H1 (cell line): ENCODE results near the gene CRISPLD2. TPM values are rescaled to one million over a fixed set of nuclear protein-coding genes. Genes with fewer than 3 reads are reported as not detected.

Source experiments
- ASH2L ChIP-seq: fragments of 200-600, 300-600 bp; sonication (generic); IDR thresholded peaks from one replicate; pipeline ENCODE4 v1.7.1; 2017; ENCODE audit warnings: low read length
- CTCF ChIP-seq, 3 experiments: IDR thresholded peaks; 1 replicate in 2 of 3; 2 replicates in 1 of 3; pipeline versions ENCODE4 v1.5.1 to v1.6.1; 2011; ENCODE audit warnings: low read length in 3 of 3, mild to moderate bottlenecking in 3 of 3, inconsistent platforms in 2 of 3, low read depth in 1 of 3, moderate library complexity in 1 of 3; ENCODE audit not compliant: insufficient read depth in 1 of 3; ENCODE audit errors: control extremely low read depth in 1 of 3
- KDM4A ChIP-seq: IDR thresholded peaks from one replicate; pipeline ENCODE4 v1.7.1; 2012; ENCODE audit warnings: low read depth, mild to moderate bottlenecking, moderate library complexity, low read length, inconsistent platforms; ENCODE audit not compliant: severe bottlenecking
- RBBP5 ChIP-seq: IDR thresholded peaks from 2 replicates; pipeline ENCODE4 v1.7.1; 2012; ENCODE audit warnings: low read depth, mild to moderate bottlenecking, inconsistent platforms, low read length, moderate library complexity, borderline replicate concordance
- SIRT6 ChIP-seq: IDR thresholded peaks from one replicate; pipeline ENCODE4 v1.7.1; 2012; ENCODE audit warnings: low read length, inconsistent platforms
- polyA plus RNA-seq, 7 experiments: library from polyadenylated mRNA; depleted of rRNA in 3 of 7; stranded (reverse) in 5 of 7; unstranded in 2 of 7; fragments of >200 nt in 5 of 7; fragments of 200-250 nt in 2 of 7; gene quantifications; 1 replicate in 5 of 7; 2 replicates in 1 of 7; 4 replicates in 1 of 7; pipeline versions ENCODE4 v1.2.1 to v1.2.3, GENCODE V29; 2011 to 2013; ENCODE audit warnings: missing spikeins in 2 of 7, mixed read lengths in 2 of 7
- total RNA-seq: library from RNA; stranded (reverse); fragmentation: NEBNext Ultra II Directional; extraction: Animal tissue kit (Norgen Biotek cat#: 25700); gene quantifications from 2 replicates; pipeline ENCODE4 v1.2.1, GENCODE V29; 2021

Gene CRISPLD2
- total and polyA plus RNA-seq, 2 of the 8 experiments (the other 6 are each of a cell fraction or from before 2014, with no cell fraction given) = 2.7 to 5.1 TPM

DNA sequence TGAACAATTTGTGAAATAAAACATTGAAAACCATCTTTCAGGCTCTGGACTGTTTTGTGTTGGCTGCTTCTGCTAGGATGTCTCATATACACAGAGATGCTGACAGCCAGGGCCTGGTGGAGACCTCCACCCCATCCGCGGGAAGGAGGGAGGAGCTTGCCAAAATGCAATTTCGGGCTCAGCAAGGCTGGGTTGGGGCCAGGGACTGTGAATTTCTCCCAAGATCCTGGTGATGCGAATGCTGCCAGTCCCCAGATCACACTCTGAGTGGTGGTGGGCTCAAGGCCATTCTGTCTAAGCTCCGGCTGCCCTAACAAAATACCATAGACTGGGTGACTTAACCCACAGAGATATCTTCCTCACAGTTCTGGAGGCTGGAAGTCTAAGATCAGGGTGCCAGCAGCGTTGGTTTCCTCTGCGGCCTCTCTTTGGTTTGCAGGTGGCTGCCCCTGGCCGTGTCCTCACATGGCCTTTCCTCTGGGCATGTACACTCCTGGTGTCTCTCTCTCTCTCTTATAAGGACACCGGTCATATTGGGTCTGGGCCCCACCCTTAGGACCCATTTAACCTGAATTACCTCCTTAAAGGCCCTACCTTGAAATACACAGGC lies 89.8 kb downstream of the CRISPLD2 start (continued):
- TF ChIP-seq KDM4A = no peak
- TF ChIP-seq RBBP5 = no peak
- TF ChIP-seq SIRT6 = no peak
- TF ChIP-seq ASH2L = no peak
- TF ChIP-seq CTCF (IDR thresholded peaks at IDR 0.05; ENCODE audit: control extremely low read depth in 1 of 3, insufficient read depth in 1 of 3, low read depth in 1 of 3, low read length in 3 of 3) = no peak
- TF ChIP-seq, all 59 proteins: peak for 0
